Neural progenitor cell (in vitro differentiated cells): ENCODE data around the gene UPK1A. TPM values are rescaled to one million over a fixed set of nuclear protein-coding genes. Genes with fewer than 3 reads are reported as not detected.
"Not testable (repeated sequence)": the region's sequence is repeated elsewhere in the genome, so short reads cannot be mapped to it uniquely, and the experiment has no call there.

Experiments used
- DNase-seq: peaks from one replicate; pipeline ENCODE4 v3.0.0-alpha.2; 2016; ENCODE audit warnings: low spot score
- H2AFZ ChIP-seq: fragments of 200-600 bp; sonication (generic); replicated peaks from 2 replicates; pipeline ENCODE4 v1.6.1; 2016; ENCODE audit warnings: antibody characterized with exemption
- H3F3A ChIP-seq: fragments of 200-600 bp; sonication (generic); 2 replicates; pipeline ENCODE4 v1.6.1; 2016; ENCODE audit warnings: antibody characterized with exemption, low read depth
- H3K27ac ChIP-seq: fragments of 200-600 bp; sonication (generic); 2 replicates; pipeline ENCODE4 v1.5.1; 2016; ENCODE audit warnings: mild to moderate bottlenecking
- H3K27me3 ChIP-seq: fragments of 200-600 bp; sonication (generic); 2 replicates; pipeline ENCODE4 v1.6.1; 2016; ENCODE audit warnings: mild to moderate bottlenecking, moderate library complexity
- H3K36me3 ChIP-seq: fragments of 200-600 bp; sonication (generic); 2 replicates; pipeline ENCODE4 v1.5.1; 2016
- H3K4me1 ChIP-seq: fragments of 200-600 bp; sonication (generic); 2 replicates; pipeline ENCODE4 v1.6.1; 2016; ENCODE audit warnings: mixed run types
- H3K4me2 ChIP-seq: fragments of 200-600 bp; sonication (generic); 2 replicates; pipeline ENCODE4 v1.6.1; 2016
- H3K4me3 ChIP-seq: fragments of 200-600 bp; sonication (generic); 2 replicates; pipeline ENCODE4 v1.5.1; 2016
- H3K79me2 ChIP-seq: fragments of 200-600 bp; sonication (generic); 2 replicates; pipeline ENCODE4 v1.6.1; 2016; ENCODE audit warnings: low read depth
- H3K9ac ChIP-seq: fragments of 200-600 bp; sonication (generic); 2 replicates; pipeline ENCODE4 v1.6.1; 2016
- H3K9me3 ChIP-seq: fragments of 200-600 bp; sonication (generic); 2 replicates; pipeline ENCODE4 v1.5.1; 2016; ENCODE audit warnings: low read depth
- H4K20me1 ChIP-seq: fragments of 200-600 bp; sonication (generic); 2 replicates; pipeline ENCODE4 v1.6.1; 2016; ENCODE audit warnings: low read depth
- H3K27ac Mint-ChIP-seq: 3 replicates; pipeline ENCODE4 v1.8.0; 2021; ENCODE audit warnings: mixed read lengths
- H3K27me3 Mint-ChIP-seq: 2 replicates; pipeline ENCODE4 v1.8.0; 2022; ENCODE audit warnings: low read depth, mild to moderate bottlenecking, inconsistent platforms, moderate library complexity, mixed read lengths; ENCODE audit not compliant: insufficient read depth
- H3K36me3 Mint-ChIP-seq: 3 replicates; pipeline ENCODE4 v1.8.0; 2021; ENCODE audit warnings: mixed read lengths
- H3K4me1 Mint-ChIP-seq: 3 replicates; pipeline ENCODE4 v1.8.0; 2021; ENCODE audit warnings: mixed read lengths
- H3K4me3 Mint-ChIP-seq: 3 replicates; pipeline ENCODE4 v1.8.0; 2021; ENCODE audit warnings: mild to moderate bottlenecking, moderate library complexity, mixed read lengths
- H3K9me3 Mint-ChIP-seq: 3 replicates; pipeline ENCODE4 v1.8.0; 2020; ENCODE audit warnings: mixed read lengths
- CTCF ChIP-seq: fragments of 200-600 bp; sonication (generic); IDR thresholded peaks from 2 replicates; pipeline ENCODE4 v1.5.1; 2017; ENCODE audit warnings: antibody characterized with exemption, mild to moderate bottlenecking
- EZH2 ChIP-seq: fragments of 200-600 bp; sonication (generic); IDR thresholded peaks from 2 replicates; pipeline ENCODE4 v1.6.1; 2017; ENCODE audit warnings: antibody characterized with exemption, mild to moderate bottlenecking, moderate library complexity
- EZH2phosphoT487 ChIP-seq: fragments of 200-600 bp; sonication (generic); IDR thresholded peaks from 2 replicates; pipeline ENCODE4 v1.6.1; 2017; ENCODE audit warnings: antibody characterized with exemption
- total RNA-seq: library from RNA; depleted of rRNA; stranded (reverse); fragments of >200 nt; gene quantifications from 2 replicates; pipeline ENCODE4 v1.2.3, GENCODE V29; 2015; ENCODE audit warnings: low replicate concordance

Gene UPK1A
- total RNA-seq, 1 donor from 2014 or later: not detected

- TF ChIP-seq EZH2phosphoT487: no peak
- no peak for TF ChIP-seq CTCF
- no peak for TF ChIP-seq EZH2
- no peak for DNase-seq
- H3K27ac Mint-ChIP-seq: no peak overlapping the region
- Histone ChIP-seq H3K79me2 (no peaks in the 10 kb centered on the region), H3K27ac (no peak overlapping the region), H3K4me2 (no peak overlapping the region), H4K20me1 (no peaks in the 10 kb centered on the region), H2AFZ (no peak overlapping the region), H3K4me3 (no peak overlapping the region), H3K27me3 (no peaks in the 10 kb centered on the region), H3K36me3 (no peaks in the 10 kb centered on the region), H3F3A (peaks cover 11% of the 10 kb centered on the region), H3K9ac (no peak overlapping the region), H3K4me1 (no peaks in the 10 kb centered on the region), H3K9me3 (no peaks in the 10 kb centered on the region)
- no peak overlapping the region for H3K4me3 Mint-ChIP-seq
- H3K9me3 Mint-ChIP-seq: no peaks in the 10 kb centered on the region
- H3K36me3 Mint-ChIP-seq: no peaks in the 10 kb centered on the region
- H3K27me3 Mint-ChIP-seq: peaks cover 4% of the 10 kb centered on the region
- peaks cover 7% of the 10 kb centered on the region for H3K4me1 Mint-ChIP-seq
Measured at GRCh38 chr19:35689836-35690235, 23.5 kb downstream of the UPK1A start.

GRCh38 chr19:35691106-35691505, 24.8 kb downstream of the UPK1A start:
- not testable (repeated sequence) for H3K4me3 Mint-ChIP-seq, H2AFZ ChIP-seq, H3K4me3 ChIP-seq, H3K4me1 Mint-ChIP-seq, H3K4me1 ChIP-seq, H3K9me3 ChIP-seq, H3K79me2 ChIP-seq, H3K4me2 ChIP-seq, H3K27me3 Mint-ChIP-seq, H3K27ac Mint-ChIP-seq, H3K9me3 Mint-ChIP-seq, H3K27ac ChIP-seq, H3K9ac ChIP-seq, H4K20me1 ChIP-seq, H3K27me3 ChIP-seq, H3K36me3 ChIP-seq, H3K36me3 Mint-ChIP-seq, DNase-seq
- peaks cover 11% of the 10 kb centered on the region for H3F3A ChIP-seq

GRCh38 chr19:35692010-35692409, 25.7 kb downstream of the UPK1A start:
- no peaks in the 10 kb centered on the region for H3K4me1 ChIP-seq
- H3F3A ChIP-seq: peaks cover 11% of the 10 kb centered on the region
- peaks cover 3% of the 10 kb centered on the region for H3K27me3 ChIP-seq
- DNase-seq: no peak
- no peak overlapping the region for H2AFZ ChIP-seq
- H3K9me3 ChIP-seq: no peaks in the 10 kb centered on the region
- Mint-ChIP-seq H3K9me3 (no peaks in the 10 kb centered on the region), H3K27me3 (peaks cover 2% of the 10 kb centered on the region), H3K4me1 (peaks cover 7% of the 10 kb centered on the region), H3K4me3 (no peak overlapping the region), H3K27ac (peak overlapping the region; percentile 26), H3K36me3 (no peaks in the 10 kb centered on the region)
- no peak overlapping the region for H3K9ac ChIP-seq
- no peaks in the 10 kb centered on the region for H4K20me1 ChIP-seq
- TF ChIP-seq EZH2phosphoT487: no peak
- TF ChIP-seq EZH2: no peak
- TF ChIP-seq CTCF: no peak
- H3K36me3 ChIP-seq: no peaks in the 10 kb centered on the region
- H3K27ac ChIP-seq: no peak overlapping the region
- no peaks in the 10 kb centered on the region for H3K79me2 ChIP-seq
- no peak overlapping the region for H3K4me3 ChIP-seq
- H3K4me2 ChIP-seq: no peak overlapping the region

- Histone ChIP-seq H3F3A (peaks cover 11% of the 10 kb centered on the region), H3K36me3 (no peaks in the 10 kb centered on the region), H3K27ac (no peak overlapping the region), H4K20me1 (no peaks in the 10 kb centered on the region), H3K27me3 (peaks cover 4% of the 10 kb centered on the region), H3K4me3 (no peak overlapping the region), H3K4me2 (no peak overlapping the region), H2AFZ (no peak overlapping the region), H3K79me2 (no peaks in the 10 kb centered on the region), H3K9me3 (no peaks in the 10 kb centered on the region), H3K4me1 (no peaks in the 10 kb centered on the region), H3K9ac (no peak overlapping the region)
- Mint-ChIP-seq H3K27me3 (peaks cover 2% of the 10 kb centered on the region), H3K27ac (no peak overlapping the region), H3K36me3 (no peaks in the 10 kb centered on the region), H3K4me3 (no peak overlapping the region), H3K9me3 (no peaks in the 10 kb centered on the region), H3K4me1 (peaks cover 7% of the 10 kb centered on the region)
- TF ChIP-seq CTCF (no peak), EZH2phosphoT487 (no peak), EZH2 (no peak)
- no peak for DNase-seq
Measured at GRCh38 chr19:35693422-35693821, 27.1 kb downstream of the UPK1A start.
